DOHH2 (cell line): ENCODE measurements around the gene WDR48.

Experiments used
- H3F3A ChIP-seq: fragments of 200-600 bp; sonication (generic), shearing (Covaris generic); 2 replicates; pipeline ENCODE4 v1.6.0; 2016; ENCODE audit warnings: antibody characterized with exemption, mild to moderate bottlenecking; ENCODE audit not compliant: control insufficient read depth, insufficient read depth
- H3K27ac ChIP-seq: fragments of 200-600 bp; sonication (generic); 2 replicates; pipeline ENCODE4 v1.5.1; 2014; ENCODE audit warnings: low read depth, mild to moderate bottlenecking, low read length, moderate library complexity
- H3K27me3 ChIP-seq: fragments of 200-600 bp; sonication (generic); 2 replicates; pipeline ENCODE4 v1.6.1; 2014; ENCODE audit warnings: mild to moderate bottlenecking, low read length, mixed read lengths; ENCODE audit not compliant: control insufficient read depth
- H3K36me3 ChIP-seq: fragments of 200-600 bp; sonication (generic); 2 replicates; pipeline ENCODE4 v1.6.1; 2014; ENCODE audit warnings: mild to moderate bottlenecking, low read length, moderate library complexity, mixed read lengths; ENCODE audit not compliant: control insufficient read depth
- H3K4me1 ChIP-seq: fragments of 200-600 bp; sonication (generic); 2 replicates; pipeline ENCODE4 v1.6.1; 2014; ENCODE audit warnings: mild to moderate bottlenecking, low read length, mixed read lengths; ENCODE audit not compliant: control insufficient read depth
- H3K4me2 ChIP-seq: fragments of 200-600 bp; sonication (generic); 2 replicates; pipeline ENCODE4 v1.6.0; 2014; ENCODE audit warnings: mild to moderate bottlenecking, low read length, moderate library complexity
- H3K4me3 ChIP-seq: fragments of 200-600 bp; sonication (generic); 2 replicates; pipeline ENCODE4 v1.5.1; 2014; ENCODE audit warnings: mild to moderate bottlenecking, low read length, mixed read lengths
- H3K79me2 ChIP-seq: fragments of 200-600 bp; sonication (generic); 2 replicates; pipeline ENCODE4 v1.6.1; 2014; ENCODE audit warnings: mild to moderate bottlenecking, low read length, mixed read lengths; ENCODE audit not compliant: control insufficient read depth
- H3K9me2 ChIP-seq: fragments of 200-600 bp; sonication (generic); replicated peaks from 2 replicates; pipeline ENCODE4 v1.6.1; 2014; ENCODE audit warnings: mild to moderate bottlenecking, low read length, mixed read lengths; ENCODE audit not compliant: control insufficient read depth
- H3K9me3 ChIP-seq: fragments of 200-600 bp; sonication (generic); 2 replicates; pipeline ENCODE4 v1.6.1; 2014; ENCODE audit warnings: antibody characterized with exemption, low read length, mixed read lengths; ENCODE audit not compliant: control insufficient read depth, insufficient read depth
- H4K20me1 ChIP-seq: fragments of 200-600 bp; sonication (generic); 2 replicates; pipeline ENCODE4 v1.6.0; 2014; ENCODE audit warnings: low read depth, mild to moderate bottlenecking, antibody characterized with exemption, low read length, moderate library complexity; ENCODE audit not compliant: control insufficient read depth, insufficient read depth
- CTCF ChIP-seq: fragments of 200-600 bp; sonication (generic); IDR thresholded peaks from one replicate; pipeline ENCODE4 v1.5.1; 2014; ENCODE audit warnings: antibody characterized with exemption, mild to moderate bottlenecking, low read depth, low read length; ENCODE audit not compliant: poor library complexity, severe bottlenecking
- EZH2phosphoT487 ChIP-seq: fragments of 200-600 bp; sonication (generic); IDR thresholded peaks from 2 replicates; pipeline ENCODE4 v1.6.1; 2017; ENCODE audit warnings: borderline replicate concordance, mild to moderate bottlenecking, antibody characterized with exemption, low read length, moderate library complexity, mixed read lengths

The WDR48 gene

GRCh38 chr3:39099738-39100499, 48.1 kb downstream of the WDR48 start:
- no peak for TF ChIP-seq EZH2phosphoT487
- TF ChIP-seq CTCF: no peak
- Histone ChIP-seq H3K27ac (no peak overlapping the region), H3K9me2 (no peaks in the 10 kb centered on the region), H3K27me3 (no peaks in the 10 kb centered on the region), H3F3A (no peaks in the 10 kb centered on the region), H4K20me1 (no peaks in the 10 kb centered on the region), H3K79me2 (peaks cover 7% of the 10 kb centered on the region), H3K4me3 (no peak overlapping the region), H3K9me3 (no peaks in the 10 kb centered on the region), H3K4me1 (peaks cover 11% of the 10 kb centered on the region), H3K4me2 (no peak overlapping the region), H3K36me3 (peaks cover 53% of the 10 kb centered on the region)

GRCh38 chr3:39100500-39100886, 48.7 kb downstream of the WDR48 start:
- no peaks in the 10 kb centered on the region for H3K9me2 ChIP-seq
- peaks cover 2% of the 10 kb centered on the region; the same call in 1 of the 2 replicates for H3F3A ChIP-seq
- no peaks in the 10 kb centered on the region for H3K27me3 ChIP-seq
- no peak overlapping the region for H3K27ac ChIP-seq
- peaks cover 47% of the 10 kb centered on the region for H3K36me3 ChIP-seq
- TF ChIP-seq EZH2phosphoT487: no peak
- TF ChIP-seq CTCF: no peak
- no peaks in the 10 kb centered on the region for H4K20me1 ChIP-seq
- no peak overlapping the region for H3K4me2 ChIP-seq
- peaks cover 17% of the 10 kb centered on the region for H3K4me1 ChIP-seq
- no peaks in the 10 kb centered on the region for H3K9me3 ChIP-seq
- H3K4me3 ChIP-seq: no peak overlapping the region
- peaks cover 12% of the 10 kb centered on the region for H3K79me2 ChIP-seq

- H3K4me3 ChIP-seq: no peak overlapping the region
- H3K79me2 ChIP-seq: peaks cover 18% of the 10 kb centered on the region
- H3K27ac ChIP-seq: no peak overlapping the region
- H3K27me3 ChIP-seq: no peaks in the 10 kb centered on the region
- TF ChIP-seq CTCF (peak; percentile 82), EZH2phosphoT487 (no peak)
- peaks cover 4% of the 10 kb centered on the region; the same call in 1 of the 2 replicates for H3F3A ChIP-seq
- no peak overlapping the region for H3K4me2 ChIP-seq
- H3K9me3 ChIP-seq: no peaks in the 10 kb centered on the region
- no peaks in the 10 kb centered on the region for H4K20me1 ChIP-seq
- peaks cover 42% of the 10 kb centered on the region for H3K36me3 ChIP-seq
- peaks cover 23% of the 10 kb centered on the region for H3K4me1 ChIP-seq
- H3K9me2 ChIP-seq: no peaks in the 10 kb centered on the region
Observed at GRCh38 chr3:39101022-39101689, 49.3 kb downstream of the WDR48 start.
